Testis (tissue), 3 donors: ENCODE data around the gene KPNA3. TPM values are rescaled to one million over a fixed set of nuclear protein-coding genes. Genes with fewer than 3 reads are reported as not detected.

Experiments
- DNase-seq: peaks from one replicate; pipeline ENCODE4 v3.0.0-alpha.2; 2019
- H3K27ac ChIP-seq, 2 donors: fragments of 200-600 bp; sonication (generic); one replicate each; pipeline ENCODE4 v1.5.1; 2019
- H3K27me3 ChIP-seq: fragments of 200-600 bp; sonication (generic); one replicate; pipeline ENCODE4 v1.5.1; 2019
- H3K36me3 ChIP-seq: fragments of 200-600 bp; sonication (generic); one replicate; pipeline ENCODE4 v1.5.1; 2017; ENCODE audit warnings: low read depth; ENCODE audit errors: missing control alignments
- H3K4me1 ChIP-seq: fragments of 200-600 bp; sonication (generic); one replicate; pipeline ENCODE4 v1.5.1; 2019
- H3K4me3 ChIP-seq, 2 donors: fragments of 200-600 bp; sonication (generic); one replicate each; pipeline ENCODE4 v1.5.1; 2017 to 2019
- H3K9me3 ChIP-seq: fragments of 200-600 bp; sonication (generic); one replicate; pipeline ENCODE4 v1.5.1; 2017
- CTCF ChIP-seq, 3 experiments: fragments of 450-650 bp in 2 of 3; fragments of 200-600 bp in 1 of 3; sonication (generic) in 1 of 3; IDR thresholded peaks; one replicate each; pipeline ENCODE4 v1.5.1; 2016 to 2019; ENCODE audit warnings: antibody characterized with exemption in 3 of 3, mild to moderate bottlenecking in 2 of 3, moderate library complexity in 1 of 3
- POLR2A ChIP-seq: fragments of 450-650 bp; IDR thresholded peaks from one replicate; pipeline ENCODE4 v1.6.1; 2017; ENCODE audit warnings: antibody characterized with exemption, mild to moderate bottlenecking, moderate library complexity
- WGBS, 2 donors: methylation state at CpG; one replicate each; pipeline ENCODE4 v1.1.5; 2018; 5-methylcytosine and 5-hydroxymethylcytosine counted together
- intact Hi-C: fragments of 100-400 bp; cut with DNase I; formaldehyde crosslinking; loops from one replicate; pipeline ENCODE4 v1.15.1; 2023; ENCODE audit warnings: low total_unique reads
- polyA plus RNA-seq: library from polyadenylated mRNA; stranded (reverse); fragments of 350-450 nt; fragmentation: Illumina TruSeq; extraction: RNeasy Lipid Tissue Mini Kit (QIAGEN cat#74804); gene quantifications from one replicate; pipeline ENCODE4 v1.2.3, GENCODE V29; 2014; ENCODE audit warnings: low read depth, low replicate concordance; ENCODE audit not compliant: insufficient read depth
- total RNA-seq, 2 donors: library from RNA; depleted of rRNA; stranded (reverse); fragments of >200 nt; gene quantifications; one replicate each; pipeline ENCODE4 v1.2.3, GENCODE V29; 2016

Gene KPNA3
- total and polyA plus RNA-seq, 3 donors from 2014 or later = 39.4 to 51.3 (median 46.5) TPM

GRCh38 chr13:49829715-49830114, 37.2 kb upstream of the KPNA3 start:
- Histone ChIP-seq H3K27me3 (no peaks in the 10 kb centered on the region), H3K36me3 (no peaks in the 10 kb centered on the region), H3K4me3 (no peak overlapping the region), H3K4me1 (peaks cover 4% of the 10 kb centered on the region), H3K27ac (no peak overlapping the region), H3K9me3 (no peaks in the 10 kb centered on the region)
- no peak for DNase-seq
- TF ChIP-seq POLR2A (no peak), CTCF (IDR thresholded peaks at IDR 0.05) (no peak)
- intact Hi-C loops = no loop called here
- 96 to 100% methylated on average over 2 of the region's 2 CpGs for WGBS, 2 donors

GRCh38 chr13:49828453-49828852, 36.0 kb upstream of the KPNA3 start:
- 69 to 79% methylated on average over 2 of the region's 2 CpGs for WGBS, 2 donors
- H3K4me3 ChIP-seq = no peak overlapping the region
- no peaks in the 10 kb centered on the region for H3K9me3 ChIP-seq
- no peak overlapping the region for H3K27ac ChIP-seq
- no peak for TF ChIP-seq CTCF (IDR thresholded peaks at IDR 0.05)
- TF ChIP-seq POLR2A = no peak
- H3K36me3 ChIP-seq = no peaks in the 10 kb centered on the region
- intact Hi-C loops = no loop called here
- peaks cover 4% of the 10 kb centered on the region for H3K4me1 ChIP-seq
- H3K27me3 ChIP-seq = no peaks in the 10 kb centered on the region
- DNase-seq = no peak

- H3K27ac ChIP-seq = no peak overlapping the region
- DNase-seq = no peak
- no peaks in the 10 kb centered on the region for H3K36me3 ChIP-seq
- no peaks in the 10 kb centered on the region for H3K27me3 ChIP-seq
- intact Hi-C loops = no loop called here
- 56 to 74% methylated on average over 3 of the region's 3 CpGs for WGBS, 2 donors
- no peak overlapping the region for H3K4me3 ChIP-seq
- H3K9me3 ChIP-seq = no peaks in the 10 kb centered on the region
- peaks cover 4% of the 10 kb centered on the region for H3K4me1 ChIP-seq
- TF ChIP-seq CTCF (IDR thresholded peaks at IDR 0.05) (no peak), POLR2A (no peak)
Measured at GRCh38 chr13:49827891-49828290, 35.4 kb upstream of the KPNA3 start.

- peaks cover 4% of the 10 kb centered on the region for H3K4me1 ChIP-seq
- WGBS, 2 donors = 65 to 78% methylated on average over 2 of the region's 2 CpGs
Measured at GRCh38 chr13:49827336-49827735, 34.9 kb upstream of the KPNA3 start.

More at GRCh38 chr13:49827336-49827735, 34.9 kb upstream of the KPNA3 start:
- no peaks in the 10 kb centered on the region for H3K27me3 ChIP-seq
- intact Hi-C loops = no loop called here
- no peaks in the 10 kb centered on the region for H3K36me3 ChIP-seq
- no peak overlapping the region for H3K4me3 ChIP-seq
- TF ChIP-seq POLR2A = no peak
- no peak for TF ChIP-seq CTCF (IDR thresholded peaks at IDR 0.05)
- H3K27ac ChIP-seq = no peak overlapping the region
- no peak for DNase-seq
- H3K9me3 ChIP-seq = no peaks in the 10 kb centered on the region
